ENCODE measurements around the gene CCDC33. TPM values are rescaled to one million over a fixed set of nuclear protein-coding genes. Genes with fewer than 3 reads are reported as not detected.

The CCDC33 gene
- total RNA-seq, 1 donor from 2014 or later, result 0.51 TPM

DNA sequence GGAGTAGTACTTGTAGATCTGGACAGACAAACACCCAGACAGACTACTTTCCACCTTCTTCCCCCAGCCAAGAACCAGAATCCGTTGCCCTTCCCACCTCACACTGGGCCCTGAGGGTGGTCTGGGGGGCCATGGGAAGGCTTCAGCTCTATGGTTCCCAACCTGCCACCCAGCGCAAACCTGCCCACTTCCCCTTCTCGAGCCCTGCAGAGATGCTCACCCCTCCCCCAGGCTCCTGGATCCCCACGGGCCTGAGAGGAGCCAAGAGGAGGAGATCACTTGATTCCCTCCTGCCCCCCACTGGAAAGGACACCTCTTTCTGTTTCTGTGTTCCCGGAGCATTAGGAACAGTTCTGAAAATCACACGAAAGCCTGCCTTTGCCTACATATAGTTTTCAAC is 42.2 kb upstream of the CCDC33 start:
- no peak for DNase-seq (ENCODE audit: low spot score)
- Mint-ChIP-seq H3K9me3 (ENCODE audit: unreplicated experiment) (no peaks in the 10 kb centered on the region), H3K27ac (ENCODE audit: unreplicated experiment) (no peak overlapping the region), H3K36me3 (ENCODE audit: low read depth, unreplicated experiment) (peaks cover 5% of the 10 kb centered on the region), H3K4me1 (ENCODE audit: unreplicated experiment) (no peaks in the 10 kb centered on the region), H3K4me3 (ENCODE audit: unreplicated experiment) (no peak overlapping the region), H3K27me3 (ENCODE audit: unreplicated experiment) (peaks cover 6% of the 10 kb centered on the region)
- TF ChIP-seq, protein P1, sequence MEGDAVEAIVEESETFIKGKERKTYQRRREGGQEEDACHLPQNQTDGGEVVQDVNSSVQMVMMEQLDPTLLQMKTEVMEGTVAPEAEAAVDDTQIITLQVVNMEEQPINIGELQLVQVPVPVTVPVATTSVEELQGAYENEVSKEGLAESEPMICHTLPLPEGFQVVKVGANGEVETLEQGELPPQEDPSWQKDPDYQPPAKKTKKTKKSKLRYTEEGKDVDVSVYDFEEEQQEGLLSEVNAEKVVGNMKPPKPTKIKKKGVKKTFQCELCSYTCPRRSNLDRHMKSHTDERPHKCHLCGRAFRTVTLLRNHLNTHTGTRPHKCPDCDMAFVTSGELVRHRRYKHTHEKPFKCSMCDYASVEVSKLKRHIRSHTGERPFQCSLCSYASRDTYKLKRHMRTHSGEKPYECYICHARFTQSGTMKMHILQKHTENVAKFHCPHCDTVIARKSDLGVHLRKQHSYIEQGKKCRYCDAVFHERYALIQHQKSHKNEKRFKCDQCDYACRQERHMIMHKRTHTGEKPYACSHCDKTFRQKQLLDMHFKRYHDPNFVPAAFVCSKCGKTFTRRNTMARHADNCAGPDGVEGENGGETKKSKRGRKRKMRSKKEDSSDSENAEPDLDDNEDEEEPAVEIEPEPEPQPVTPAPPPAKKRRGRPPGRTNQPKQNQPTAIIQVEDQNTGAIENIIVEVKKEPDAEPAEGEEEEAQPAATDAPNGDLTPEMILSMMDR (IDR thresholded peaks at IDR 0.05; ENCODE audit: unreplicated experiment), result no peak

DNA sequence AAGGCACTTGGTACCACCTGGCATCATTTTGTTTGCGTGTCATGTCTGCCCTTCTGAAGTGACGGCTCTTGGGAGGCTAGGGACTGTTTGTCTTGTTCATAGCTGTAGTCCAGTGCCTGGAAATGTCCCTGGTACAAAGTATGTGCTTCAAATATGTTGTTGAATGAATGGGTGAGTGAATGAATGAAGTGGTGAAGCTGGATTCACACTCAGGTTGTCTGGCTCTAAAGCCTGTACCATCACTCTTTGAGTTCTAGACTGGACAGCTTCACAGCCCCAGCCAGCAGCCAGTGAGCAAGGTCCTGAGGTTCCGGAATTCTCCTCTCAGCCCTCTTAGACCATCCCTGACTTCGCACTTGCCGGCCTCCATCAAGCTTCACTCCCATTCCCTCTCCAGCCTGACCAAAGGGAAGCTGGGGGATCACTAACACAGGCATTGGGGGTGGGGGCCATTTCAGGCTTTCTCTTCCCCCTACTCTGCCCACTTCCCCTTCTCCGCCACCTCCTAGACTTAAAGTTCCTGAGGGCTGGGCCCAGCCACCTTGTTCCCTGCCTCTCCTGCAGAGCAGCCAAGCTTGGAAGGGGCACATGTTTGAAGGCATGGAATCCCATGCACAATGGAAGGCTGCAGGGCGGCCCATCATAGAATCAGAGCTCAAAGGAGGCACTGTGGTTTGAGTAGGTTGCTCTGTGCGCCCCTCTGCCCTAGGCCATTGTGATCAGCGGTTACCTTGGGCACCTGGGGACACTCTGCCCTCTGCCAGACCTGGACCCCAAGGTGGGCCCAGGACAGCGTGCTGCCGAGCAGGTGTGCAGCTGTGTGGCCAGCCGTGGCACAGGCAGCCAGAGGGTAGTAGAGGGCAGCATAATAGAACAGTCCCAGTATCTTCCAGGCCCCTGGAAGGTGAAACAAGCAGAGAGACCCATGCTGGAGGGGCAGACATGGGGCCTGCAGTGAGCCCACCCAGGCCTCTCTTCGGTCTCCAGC is 41.3 kb upstream of the CCDC33 start:
- no peaks in the 10 kb centered on the region for H3K4me1 Mint-ChIP-seq (ENCODE audit: unreplicated experiment)
- no peak overlapping the region for H3K4me3 Mint-ChIP-seq (ENCODE audit: unreplicated experiment)
- H3K9me3 Mint-ChIP-seq (ENCODE audit: unreplicated experiment), result no peaks in the 10 kb centered on the region
- TF ChIP-seq, protein P1 (IDR thresholded peaks at IDR 0.05; ENCODE audit: unreplicated experiment), result no peak
- H3K27ac Mint-ChIP-seq (ENCODE audit: unreplicated experiment), result no peak overlapping the region
- DNase-seq (ENCODE audit: low spot score), result no peak
- peaks cover 4% of the 10 kb centered on the region for H3K27me3 Mint-ChIP-seq (ENCODE audit: unreplicated experiment)
- peaks cover 5% of the 10 kb centered on the region for H3K36me3 Mint-ChIP-seq (ENCODE audit: low read depth, unreplicated experiment)

DNA sequence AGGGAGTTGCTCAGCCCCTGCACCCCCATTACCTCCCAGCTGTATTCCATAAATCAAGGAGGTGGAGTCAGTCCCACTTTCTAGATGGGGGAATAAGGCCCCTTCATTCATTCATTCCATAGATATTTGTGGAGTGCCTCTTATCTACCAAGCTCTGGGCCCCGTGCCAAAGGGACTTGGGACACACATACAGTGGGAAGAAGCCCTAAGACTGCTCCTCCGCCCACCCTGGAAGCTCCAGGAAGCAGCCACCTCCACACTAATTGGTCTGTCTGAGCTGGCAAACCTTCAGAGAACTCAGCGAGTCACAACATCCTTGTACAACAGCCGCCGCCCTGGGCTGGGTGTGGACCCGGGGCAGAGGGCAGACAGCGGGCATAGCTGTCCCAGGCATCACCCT is 40.0 kb upstream of the CCDC33 start:
- DNase-seq (ENCODE audit: low spot score), result no peak
- no peaks in the 10 kb centered on the region for H3K4me1 Mint-ChIP-seq (ENCODE audit: unreplicated experiment)
- peaks cover 8% of the 10 kb centered on the region for H3K27me3 Mint-ChIP-seq (ENCODE audit: unreplicated experiment)
- TF ChIP-seq, protein P1 (IDR thresholded peaks at IDR 0.05; ENCODE audit: unreplicated experiment), result no peak
- no peaks in the 10 kb centered on the region for H3K9me3 Mint-ChIP-seq (ENCODE audit: unreplicated experiment)
- H3K36me3 Mint-ChIP-seq (ENCODE audit: low read depth, unreplicated experiment), result peaks cover 5% of the 10 kb centered on the region
- H3K4me3 Mint-ChIP-seq (ENCODE audit: unreplicated experiment), result no peak overlapping the region
- no peak overlapping the region for H3K27ac Mint-ChIP-seq (ENCODE audit: unreplicated experiment)

DNA sequence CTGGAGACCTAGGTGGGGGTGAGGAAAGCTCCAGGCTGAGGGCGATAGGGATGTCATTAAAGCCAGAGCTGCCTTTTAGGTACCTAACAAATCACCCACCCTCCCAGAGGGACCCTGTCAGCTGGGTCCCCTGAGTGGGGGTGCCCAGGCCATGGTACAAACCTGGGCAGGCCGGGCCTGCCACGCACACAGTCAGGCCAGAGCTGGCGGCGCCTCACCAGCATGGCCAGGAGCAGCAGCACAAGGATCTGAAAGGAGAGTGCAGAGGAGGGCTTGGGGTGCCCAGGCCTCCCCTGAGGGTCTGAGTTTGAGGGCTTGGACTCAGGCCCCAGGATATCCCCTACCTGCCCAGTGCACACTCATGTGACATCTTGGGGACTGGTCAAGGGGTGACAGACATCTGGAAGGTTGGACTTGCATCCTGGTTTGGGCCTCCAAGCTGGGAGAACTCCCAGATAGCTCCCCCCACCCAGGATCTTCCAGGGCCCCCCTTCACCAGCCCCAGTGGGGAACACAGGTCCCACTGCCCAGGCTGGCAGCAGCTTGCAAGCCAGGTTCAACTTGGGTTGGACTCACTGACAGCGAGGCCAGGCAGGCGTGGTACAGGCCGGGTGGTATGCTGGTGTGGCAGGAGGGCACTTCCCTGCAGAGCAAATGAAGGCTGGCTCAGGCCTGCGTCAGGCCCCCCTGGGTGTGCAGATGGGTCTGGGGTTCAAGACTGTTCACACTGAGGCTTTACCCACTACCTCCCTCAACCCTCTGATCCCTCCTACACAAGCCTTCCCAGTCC is 38.8 kb upstream of the CCDC33 start:
- H3K36me3 Mint-ChIP-seq (ENCODE audit: low read depth, unreplicated experiment), result peaks cover 5% of the 10 kb centered on the region

More for the DNA sequence above, 38.8 kb upstream of the CCDC33 start:
- Mint-ChIP-seq H3K27ac (ENCODE audit: unreplicated experiment) (no peak overlapping the region), H3K27me3 (ENCODE audit: unreplicated experiment) (peaks cover 8% of the 10 kb centered on the region), H3K9me3 (ENCODE audit: unreplicated experiment) (no peaks in the 10 kb centered on the region), H3K4me3 (ENCODE audit: unreplicated experiment) (no peak overlapping the region), H3K4me1 (ENCODE audit: unreplicated experiment) (peaks cover 7% of the 10 kb centered on the region)
- TF ChIP-seq, protein P1 (IDR thresholded peaks at IDR 0.05; ENCODE audit: unreplicated experiment), result no peak
- no peak for DNase-seq (ENCODE audit: low spot score)
